Loucy (cell line): Measurements from ENCODE around the gene PPFIA1.
A peak's percentile ranks its signal among the peaks of the same experiment; 100 is the strongest.

ENCODE experiments used
- H2AFZ ChIP-seq: fragments of 200-600 bp; sonication (generic); 2 replicates; pipeline ENCODE4 v1.6.0; 2016; ENCODE audit warnings: antibody characterized with exemption, mild to moderate bottlenecking, low read length, moderate library complexity
- H3F3A ChIP-seq: fragments of 200-600 bp; 2 replicates; pipeline ENCODE4 v1.6.0; 2016; ENCODE audit warnings: antibody characterized with exemption, low read depth, mild to moderate bottlenecking
- H3K27me3 ChIP-seq: fragments of 200-600 bp; sonication (generic); 2 replicates; pipeline ENCODE4 v1.6.1; 2014; ENCODE audit warnings: low read length, mild to moderate bottlenecking; ENCODE audit not compliant: insufficient read depth, poor library complexity, severe bottlenecking
- H3K36me3 ChIP-seq: fragments of 200-600 bp; sonication (generic); 2 replicates; pipeline ENCODE4 v1.6.1; 2016; ENCODE audit warnings: low read length; ENCODE audit not compliant: insufficient read depth
- H3K4me1 ChIP-seq: fragments of 200-600 bp; sonication (generic); 2 replicates; pipeline ENCODE4 v1.5.1; 2014; ENCODE audit warnings: low read length, mild to moderate bottlenecking; ENCODE audit not compliant: insufficient read depth, poor library complexity, severe bottlenecking
- H3K4me2 ChIP-seq: fragments of 200-600 bp; sonication (generic); 2 replicates; pipeline ENCODE4 v1.6.0; 2014; ENCODE audit warnings: antibody characterized with exemption, low read length, low read depth, mild to moderate bottlenecking; ENCODE audit not compliant: poor library complexity, severe bottlenecking
- H3K4me3 ChIP-seq: fragments of 200-600 bp; sonication (generic); 2 replicates; pipeline ENCODE4 v1.5.1; 2014; ENCODE audit warnings: low read length, mild to moderate bottlenecking, mixed read lengths; ENCODE audit not compliant: poor library complexity, severe bottlenecking
- H3K79me2 ChIP-seq: fragments of 200-600 bp; sonication (generic); 2 replicates; pipeline ENCODE4 v1.6.1; 2014; ENCODE audit warnings: low read length; ENCODE audit not compliant: insufficient read depth
- H3K9ac ChIP-seq: fragments of 200-600 bp; sonication (generic); 2 replicates; pipeline ENCODE4 v1.6.0; 2014; ENCODE audit warnings: mild to moderate bottlenecking, low read depth, low read length, moderate library complexity; ENCODE audit not compliant: poor library complexity, severe bottlenecking
- H3K9me2 ChIP-seq: fragments of 200-600 bp; sonication (generic); replicated peaks from 2 replicates; pipeline ENCODE4 v1.6.1; 2016; ENCODE audit warnings: low read depth, low read length, mixed read lengths
- H3K9me3 ChIP-seq: fragments of 200-600 bp; sonication (generic); 2 replicates; pipeline ENCODE4 v1.6.1; 2014; ENCODE audit warnings: mild to moderate bottlenecking, antibody characterized with exemption, low read length, low read depth; ENCODE audit not compliant: insufficient read depth
- H4K20me1 ChIP-seq: fragments of 200-600 bp; sonication (generic); 2 replicates; pipeline ENCODE4 v1.6.0; 2014; ENCODE audit warnings: antibody characterized with exemption, low read length, mild to moderate bottlenecking; ENCODE audit not compliant: insufficient read depth, poor library complexity, severe bottlenecking
- CTCF ChIP-seq: fragments of 200-600 bp; sonication (generic); conservative IDR thresholded peaks from 2 replicates; pipeline ENCODE4 v1.5.1; 2014; ENCODE audit warnings: mild to moderate bottlenecking, antibody characterized with exemption, low read length
- EZH2phosphoT487 ChIP-seq: fragments of 200-600 bp; IDR thresholded peaks from 2 replicates; pipeline ENCODE4 v1.6.1; 2018; ENCODE audit warnings: antibody characterized with exemption, mild to moderate bottlenecking, moderate library complexity, borderline replicate concordance

Gene PPFIA1

DNA sequence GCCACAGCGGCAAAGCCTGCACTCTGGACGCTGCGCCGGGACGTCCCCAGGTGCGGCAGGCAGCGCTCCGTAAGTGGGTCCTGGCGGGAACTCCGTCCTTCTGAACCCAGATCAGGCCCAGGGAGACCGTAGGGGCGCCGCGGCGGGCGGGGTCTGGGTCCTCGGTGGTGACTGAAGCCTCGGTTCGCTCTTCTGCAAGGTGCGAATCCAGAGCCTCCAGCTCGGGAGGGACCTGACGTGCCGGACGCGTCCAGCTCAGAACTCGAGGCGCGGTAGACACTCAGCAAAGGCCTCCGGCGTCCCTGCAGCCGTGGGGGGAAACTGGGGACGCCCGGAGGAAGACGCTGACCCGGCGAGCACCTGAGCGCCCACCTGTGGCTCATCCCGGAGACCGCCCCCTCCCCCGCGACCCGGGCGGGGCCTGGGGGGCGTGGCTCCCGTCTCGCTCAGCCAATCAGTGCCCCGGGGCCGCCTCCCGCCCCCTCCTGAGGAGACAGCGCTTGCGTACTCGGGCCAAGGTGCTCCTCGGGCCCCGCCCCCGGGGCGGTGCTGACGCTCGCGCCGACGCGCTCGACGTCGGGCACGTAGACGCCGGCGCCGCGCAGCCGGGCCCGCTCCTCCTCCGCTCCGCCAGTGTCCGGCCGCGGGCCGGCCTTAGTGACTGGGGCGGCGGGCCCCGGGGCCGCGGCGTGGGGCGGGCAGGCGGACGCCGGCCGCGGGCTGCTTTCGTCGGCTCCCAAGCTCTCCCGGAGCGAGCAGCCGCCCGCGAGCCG is at the start of gene PPFIA1:
Gene PPFIA1, plus strand, starts transcription at position 587 of the 773 bp plus-strand sequence. CDS start 1,483 bp downstream, outside the sequence.
- H3K36me3 ChIP-seq: peaks cover 6% of the 10 kb centered on the region; the same call in 1 of the 2 replicates
- peak within 1 kb of the TSS; percentile 78 for H3K9ac ChIP-seq
- H3K4me3 ChIP-seq: peak within 1 kb of the TSS; percentile 93
- H3K79me2 ChIP-seq: peaks cover 46% of the 10 kb centered on the region
- no peak for TF ChIP-seq EZH2phosphoT487
- TF ChIP-seq CTCF: no peak
- peak within 1 kb of the TSS; percentile 83; the same call in 1 of the 2 replicates for H2AFZ ChIP-seq
- H3K4me2 ChIP-seq: peak within 1 kb of the TSS; percentile 99
- no peaks in the 10 kb centered on the region for H3K9me2 ChIP-seq
- no peaks in the 10 kb centered on the region for H3K27me3 ChIP-seq
- peaks cover 40% of the 10 kb centered on the region for H4K20me1 ChIP-seq
- H3K9me3 ChIP-seq: no peaks in the 10 kb centered on the region
- H3F3A ChIP-seq: no peaks in the 10 kb centered on the region
- H3K4me1 ChIP-seq: peaks cover 42% of the 10 kb centered on the region

DNA sequence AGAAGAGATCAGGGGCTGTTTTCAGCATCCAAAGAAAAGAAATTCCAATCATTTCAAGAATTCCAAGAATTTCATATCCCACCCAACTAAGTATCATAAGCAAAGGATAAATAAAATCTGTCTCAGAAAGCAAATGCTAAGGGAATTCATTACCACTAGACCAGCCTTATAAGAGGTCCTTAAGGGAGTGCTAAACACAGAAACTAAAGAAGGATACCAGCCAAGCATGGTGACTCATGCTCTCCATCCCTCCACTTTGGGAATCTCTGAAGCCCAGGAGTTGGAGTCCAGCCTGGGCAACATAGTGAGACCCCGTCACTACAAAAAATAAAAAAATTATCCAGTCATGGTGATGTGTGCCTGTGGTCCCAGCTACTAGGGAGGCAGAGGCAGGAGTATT is 49.6 kb upstream of the PPFIA1 start:
- Histone ChIP-seq H3K4me1 (no peaks in the 10 kb centered on the region), H2AFZ (no peak overlapping the region), H3F3A (no peaks in the 10 kb centered on the region), H3K9me3 (no peaks in the 10 kb centered on the region), H3K4me3 (no peak overlapping the region), H3K9me2 (no peaks in the 10 kb centered on the region), H3K79me2 (no peaks in the 10 kb centered on the region), H4K20me1 (no peaks in the 10 kb centered on the region), H3K4me2 (no peak overlapping the region), H3K36me3 (no peaks in the 10 kb centered on the region), H3K27me3 (no peaks in the 10 kb centered on the region), H3K9ac (no peak overlapping the region)
- no peak for TF ChIP-seq CTCF
- TF ChIP-seq EZH2phosphoT487: no peak

DNA sequence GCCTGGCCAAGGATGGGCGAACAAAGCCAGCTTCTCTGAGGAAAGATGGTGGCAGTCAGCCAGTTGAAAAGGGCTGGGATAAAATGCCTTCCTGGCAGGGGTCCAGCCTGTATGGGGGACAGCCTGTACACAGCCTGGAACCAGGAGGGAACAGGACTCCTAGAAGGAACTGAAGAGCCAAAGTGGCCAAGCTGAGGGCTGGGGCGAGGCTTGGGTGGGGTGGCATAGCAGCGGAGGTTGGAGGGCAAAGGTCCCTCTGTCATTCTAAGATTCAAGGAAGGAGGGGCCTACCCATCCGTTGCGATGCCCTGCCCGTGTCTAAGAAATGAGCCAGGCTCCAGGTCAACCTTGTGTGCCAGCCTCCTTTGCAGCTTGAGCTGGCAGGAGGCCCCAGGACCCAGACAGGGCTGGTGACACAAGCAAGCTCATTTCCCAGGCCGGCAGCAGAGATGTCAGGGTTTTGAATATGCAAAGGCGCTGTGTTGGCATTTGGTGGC is 44.8 kb upstream of the PPFIA1 start:
- Histone ChIP-seq H3K79me2 (no peaks in the 10 kb centered on the region), H3K4me2 (no peak overlapping the region), H3K9ac (no peak overlapping the region), H3K4me1 (no peaks in the 10 kb centered on the region), H3F3A (no peaks in the 10 kb centered on the region), H3K9me3 (no peaks in the 10 kb centered on the region), H3K4me3 (no peak overlapping the region), H2AFZ (no peak overlapping the region), H3K36me3 (no peaks in the 10 kb centered on the region), H4K20me1 (no peaks in the 10 kb centered on the region), H3K27me3 (no peaks in the 10 kb centered on the region), H3K9me2 (no peaks in the 10 kb centered on the region)
- no peak for TF ChIP-seq EZH2phosphoT487
